H9 (cell line): ENCODE measurements around the gene THSD4. TPM values are rescaled to one million over a fixed set of nuclear protein-coding genes. Genes with fewer than 3 reads are reported as not detected.

Experiments used
- DNase-seq: peaks from one replicate; pipeline ENCODE4 v3.0.0-alpha.2; 2017
- H2AFZ ChIP-seq: one replicate; pipeline ENCODE4 v1.6.1; 2013; ENCODE audit warnings: mild to moderate bottlenecking, low read length, control low read depth, moderate library complexity
- H2AK5ac ChIP-seq: 2 replicates; pipeline ENCODE4 v1.6.1; 2013; ENCODE audit warnings: low read length, control low read depth, mixed read lengths; ENCODE audit not compliant: insufficient read length
- H2BK120ac ChIP-seq: one replicate; pipeline ENCODE4 v1.6.1; 2013; ENCODE audit warnings: low read depth, mild to moderate bottlenecking, low read length, control low read depth, inconsistent platforms; ENCODE audit not compliant: poor library complexity, severe bottlenecking
- H2BK12ac ChIP-seq: 2 replicates; pipeline ENCODE4 v1.6.1; 2013; ENCODE audit warnings: low read length, control low read depth, mixed read lengths, low read depth; ENCODE audit not compliant: insufficient read length
- H2BK15ac ChIP-seq: 2 replicates; pipeline ENCODE4 v1.6.1; 2013; ENCODE audit warnings: low read depth, low read length, control low read depth
- H2BK20ac ChIP-seq: one replicate; pipeline ENCODE4 v1.6.1; 2013; ENCODE audit warnings: low read depth, mild to moderate bottlenecking, low read length, control low read depth, inconsistent platforms; ENCODE audit not compliant: poor library complexity, severe bottlenecking
- H2BK5ac ChIP-seq: 2 replicates; pipeline ENCODE4 v1.6.1; 2013; ENCODE audit warnings: low read length, control low read depth, mixed read lengths; ENCODE audit not compliant: insufficient read length
- H3K14ac ChIP-seq: 2 replicates; pipeline ENCODE4 v1.6.1; 2013; ENCODE audit warnings: low read length, control low read depth; ENCODE audit not compliant: insufficient read depth
- H3K18ac ChIP-seq: 2 replicates; pipeline ENCODE4 v1.6.1; 2013; ENCODE audit warnings: low read depth, mild to moderate bottlenecking, mixed read lengths, low read length, control low read depth; ENCODE audit not compliant: insufficient read length
- H3K23ac ChIP-seq: 2 replicates; pipeline ENCODE4 v1.6.1; 2013; ENCODE audit warnings: low read length, control low read depth, mixed read lengths, low read depth; ENCODE audit not compliant: insufficient read length
- H3K23me2 ChIP-seq: 2 replicates; pipeline ENCODE4 v1.6.1; 2013; ENCODE audit warnings: low read depth, mild to moderate bottlenecking, mixed read lengths, low read length, control low read depth; ENCODE audit not compliant: insufficient read length, poor library complexity, severe bottlenecking
- H3K27ac ChIP-seq: 2 replicates; pipeline ENCODE4 v1.5.1; 2013; ENCODE audit warnings: low read length, control low read depth, mixed read lengths, low read depth; ENCODE audit not compliant: insufficient read length
- H3K27me3 ChIP-seq: 2 replicates; pipeline ENCODE4 v1.6.1; 2013; ENCODE audit warnings: low read length, control low read depth, inconsistent platforms; ENCODE audit not compliant: insufficient read depth
- H3K4ac ChIP-seq: 2 replicates; pipeline ENCODE4 v1.6.1; 2013; ENCODE audit warnings: low read depth, mild to moderate bottlenecking, control low read depth, inconsistent platforms, low read length, moderate library complexity
- H3K4me1 ChIP-seq: 2 replicates; pipeline ENCODE4 v1.6.1; 2013; ENCODE audit warnings: low read length, control low read depth, inconsistent platforms; ENCODE audit not compliant: insufficient read depth
- H3K4me2 ChIP-seq: 2 replicates; pipeline ENCODE4 v1.6.1; 2013; ENCODE audit warnings: low read length, control low read depth, mixed read lengths; ENCODE audit not compliant: insufficient read length, insufficient read depth
- H3K56ac ChIP-seq: 2 replicates; pipeline ENCODE4 v1.6.1; 2013; ENCODE audit warnings: low read depth, mild to moderate bottlenecking, mixed read lengths, low read length, control low read depth; ENCODE audit not compliant: insufficient read length
- H3K79me1 ChIP-seq: 2 replicates; pipeline ENCODE4 v1.6.1; 2013; ENCODE audit warnings: low read depth, mild to moderate bottlenecking, moderate library complexity, low read length, control low read depth, inconsistent platforms; ENCODE audit not compliant: insufficient read depth, poor library complexity, severe bottlenecking
- H3K79me2 ChIP-seq: 2 replicates; pipeline ENCODE4 v1.6.1; 2013; ENCODE audit warnings: low read length, control low read depth, inconsistent platforms; ENCODE audit not compliant: insufficient read depth
- H3K9ac ChIP-seq: 2 replicates; pipeline ENCODE4 v1.6.1; 2013; ENCODE audit warnings: low read length, control low read depth, mixed read lengths; ENCODE audit not compliant: insufficient read length; ENCODE audit errors: extremely low read depth
- H3K9me3 ChIP-seq: one replicate; pipeline ENCODE4 v1.6.1; 2013; ENCODE audit warnings: low read depth, low read length, inconsistent platforms; ENCODE audit not compliant: control insufficient read depth
- H3T11ph ChIP-seq: one replicate; pipeline ENCODE4 v1.6.1; 2013; ENCODE audit warnings: mild to moderate bottlenecking, low read length, control low read depth, inconsistent platforms
- H4K20me1 ChIP-seq: one replicate; pipeline ENCODE4 v1.6.1; 2013; ENCODE audit not compliant: control insufficient read depth, insufficient read length, insufficient read depth
- H4K5ac ChIP-seq: 2 replicates; pipeline ENCODE4 v1.6.1; 2013; ENCODE audit warnings: low read depth, mild to moderate bottlenecking, mixed read lengths, low read length, control low read depth; ENCODE audit not compliant: insufficient read length
- H4K8ac ChIP-seq: replicated peaks from 2 replicates; pipeline ENCODE4 v1.6.1; 2013; ENCODE audit warnings: low read length, control low read depth, mixed read lengths, low read depth; ENCODE audit not compliant: insufficient read length
- H4K91ac ChIP-seq: 2 replicates; pipeline ENCODE4 v1.6.1; 2013; ENCODE audit warnings: low read depth, mild to moderate bottlenecking, moderate library complexity, mixed read lengths, low read length, control low read depth; ENCODE audit not compliant: insufficient read length
- H3K27ac Mint-ChIP-seq, 3 experiments: 2 replicates in 2 of 3; 3 replicates in 1 of 3; pipeline ENCODE4 v1.8.0; 2020 to 2021; ENCODE audit warnings: mixed read lengths in 3 of 3, mild to moderate bottlenecking in 1 of 3, moderate library complexity in 1 of 3
- H3K27me3 Mint-ChIP-seq: 2 replicates; pipeline ENCODE4 v1.8.0; 2021; ENCODE audit warnings: low read depth, mild to moderate bottlenecking, moderate library complexity, mixed read lengths
- H3K36me3 Mint-ChIP-seq, 3 experiments: 2 replicates in 2 of 3; 3 replicates in 1 of 3; pipeline ENCODE4 v1.8.0; 2020 to 2021; ENCODE audit warnings: low read depth in 3 of 3, mixed read lengths in 3 of 3; ENCODE audit not compliant: insufficient read depth in 1 of 3
- H3K4me1 Mint-ChIP-seq, 2 experiments: 2 replicates each; pipeline ENCODE4 v1.8.0; 2020; ENCODE audit warnings: mixed read lengths in 2 of 2
- H3K4me3 Mint-ChIP-seq, 2 experiments: 2 replicates in 1 of 2; 3 replicates in 1 of 2; pipeline ENCODE4 v1.8.0; 2020 to 2021; ENCODE audit warnings: mild to moderate bottlenecking in 2 of 2, mixed read lengths in 2 of 2, moderate library complexity in 1 of 2
- H3K9me3 Mint-ChIP-seq, 2 experiments: 2 replicates in 1 of 2; 3 replicates in 1 of 2; pipeline ENCODE4 v1.8.0; 2020; ENCODE audit warnings: mild to moderate bottlenecking in 2 of 2, mixed read lengths in 2 of 2, moderate library complexity in 1 of 2
- WGBS: extraction: QIAGEN DNeasy Blood & Tissue Kit; methylation state at CpG from one replicate; pipeline ENCODE4 v1.1.7; 2013; ENCODE audit warnings: missing lambda C conversion rate, low lambda C conversion rate, mixed read lengths; ENCODE audit not compliant: insufficient read length; ENCODE audit errors: extremely low coverage; 5-methylcytosine and 5-hydroxymethylcytosine counted together
- total RNA-seq: library from RNA; stranded (reverse); gene quantifications from 2 replicates; pipeline ENCODE4 v1.2.1, GENCODE V29; 2021
- TF ChIP-seq, protein P1 (sequence below): fragments of 200-600 bp; sonication (generic); conservative IDR thresholded peaks from 3 replicates; pipeline ENCODE4 v1.8.0; 2021; ENCODE audit warnings: antibody characterized with exemption, mild to moderate bottlenecking

The THSD4 gene
- total RNA-seq, 1 experiment from 2014 or later = 5.5 TPM

DNA sequence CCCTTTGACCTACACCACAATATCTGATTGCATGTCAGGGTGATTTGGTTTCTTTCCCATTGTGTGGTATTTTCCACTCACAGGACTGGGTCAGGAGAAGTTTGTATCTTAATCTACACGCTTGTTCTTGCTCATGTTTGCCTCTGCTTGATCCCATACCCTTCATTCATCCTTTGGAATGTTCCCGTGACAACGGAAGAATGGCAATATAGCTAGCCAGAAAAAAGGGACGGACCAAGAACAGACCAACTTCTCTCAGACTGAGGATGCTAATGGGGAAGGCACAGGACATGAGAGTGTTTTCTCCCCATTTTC is 7.8 kb upstream of the THSD4 start:
- no peak overlapping the region for H3K27ac ChIP-seq
- H3K23ac ChIP-seq = no peak overlapping the region
- no CpG with 5 or more reads among the region's 4 CpGs for WGBS
- H3K27me3 Mint-ChIP-seq = peaks cover 13% of the 10 kb centered on the region
- H3K56ac ChIP-seq = no peak overlapping the region
- no peak overlapping the region for H2BK12ac ChIP-seq
- no peak overlapping the region for H3K18ac ChIP-seq
- no peak overlapping the region for H2BK20ac ChIP-seq
- no peaks in the 10 kb centered on the region for H3K36me3 Mint-ChIP-seq
- no peak overlapping the region for H4K8ac ChIP-seq
- no peak overlapping the region for H3K14ac ChIP-seq
- H4K91ac ChIP-seq = no peak overlapping the region
- H3K4ac ChIP-seq = no peak overlapping the region
- no peaks in the 10 kb centered on the region for H3K79me2 ChIP-seq
- H3K23me2 ChIP-seq = no peaks in the 10 kb centered on the region
- H2BK120ac ChIP-seq = no peak overlapping the region
- H3K4me2 ChIP-seq = no peak overlapping the region
- no peak for DNase-seq
- no peaks in the 10 kb centered on the region for H3K27me3 ChIP-seq
- no peak overlapping the region for H4K5ac ChIP-seq
- H3K9ac ChIP-seq = no peak overlapping the region
- no peak overlapping the region for H3T11ph ChIP-seq
- H2AFZ ChIP-seq = no peak overlapping the region
- no peaks in the 10 kb centered on the region; a peak in 1 of 5 replicates for H3K9me3 Mint-ChIP-seq
- no peaks in the 10 kb centered on the region for H3K79me1 ChIP-seq
- H3K27ac Mint-ChIP-seq = no peak overlapping the region
- no peak overlapping the region for H3K4me3 Mint-ChIP-seq
- no peak overlapping the region for H2AK5ac ChIP-seq
- H2BK15ac ChIP-seq = no peak overlapping the region
- peaks cover 5% of the 10 kb centered on the region for H3K4me1 ChIP-seq
- H4K20me1 ChIP-seq = no peaks in the 10 kb centered on the region
- TF ChIP-seq, protein P1, sequence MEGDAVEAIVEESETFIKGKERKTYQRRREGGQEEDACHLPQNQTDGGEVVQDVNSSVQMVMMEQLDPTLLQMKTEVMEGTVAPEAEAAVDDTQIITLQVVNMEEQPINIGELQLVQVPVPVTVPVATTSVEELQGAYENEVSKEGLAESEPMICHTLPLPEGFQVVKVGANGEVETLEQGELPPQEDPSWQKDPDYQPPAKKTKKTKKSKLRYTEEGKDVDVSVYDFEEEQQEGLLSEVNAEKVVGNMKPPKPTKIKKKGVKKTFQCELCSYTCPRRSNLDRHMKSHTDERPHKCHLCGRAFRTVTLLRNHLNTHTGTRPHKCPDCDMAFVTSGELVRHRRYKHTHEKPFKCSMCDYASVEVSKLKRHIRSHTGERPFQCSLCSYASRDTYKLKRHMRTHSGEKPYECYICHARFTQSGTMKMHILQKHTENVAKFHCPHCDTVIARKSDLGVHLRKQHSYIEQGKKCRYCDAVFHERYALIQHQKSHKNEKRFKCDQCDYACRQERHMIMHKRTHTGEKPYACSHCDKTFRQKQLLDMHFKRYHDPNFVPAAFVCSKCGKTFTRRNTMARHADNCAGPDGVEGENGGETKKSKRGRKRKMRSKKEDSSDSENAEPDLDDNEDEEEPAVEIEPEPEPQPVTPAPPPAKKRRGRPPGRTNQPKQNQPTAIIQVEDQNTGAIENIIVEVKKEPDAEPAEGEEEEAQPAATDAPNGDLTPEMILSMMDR = no peak
- no peaks in the 10 kb centered on the region for H3K9me3 ChIP-seq
- peaks cover 28 to 34% of the 10 kb centered on the region in 2 experiments for H3K4me1 Mint-ChIP-seq
- H2BK5ac ChIP-seq = no peak overlapping the region
